ENCODE data around the gene PALLD.

DNA sequence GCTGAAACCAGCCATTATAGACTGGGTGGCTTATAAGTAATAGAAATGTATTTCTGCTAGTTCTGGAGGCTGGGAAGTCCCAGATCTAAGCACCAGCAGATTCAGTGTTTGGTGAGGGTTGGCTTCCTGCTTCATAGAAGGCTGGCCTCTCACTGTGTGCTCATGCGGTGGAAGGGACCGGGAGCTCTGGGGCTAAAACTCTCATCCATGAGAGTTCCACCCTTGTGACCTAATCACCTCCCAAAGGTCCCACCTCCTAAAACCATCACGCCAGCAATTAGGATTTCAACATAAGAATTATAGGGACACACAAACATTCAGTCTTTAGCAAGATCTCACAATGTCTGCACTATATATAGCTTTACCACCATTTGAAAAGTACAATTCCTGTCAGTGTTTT is 298.0 kb downstream of the PALLD start:
- no peak for TF ChIP-seq POLR2A (IDR thresholded peaks at IDR 0.05)
- TF ChIP-seq, protein P1, sequence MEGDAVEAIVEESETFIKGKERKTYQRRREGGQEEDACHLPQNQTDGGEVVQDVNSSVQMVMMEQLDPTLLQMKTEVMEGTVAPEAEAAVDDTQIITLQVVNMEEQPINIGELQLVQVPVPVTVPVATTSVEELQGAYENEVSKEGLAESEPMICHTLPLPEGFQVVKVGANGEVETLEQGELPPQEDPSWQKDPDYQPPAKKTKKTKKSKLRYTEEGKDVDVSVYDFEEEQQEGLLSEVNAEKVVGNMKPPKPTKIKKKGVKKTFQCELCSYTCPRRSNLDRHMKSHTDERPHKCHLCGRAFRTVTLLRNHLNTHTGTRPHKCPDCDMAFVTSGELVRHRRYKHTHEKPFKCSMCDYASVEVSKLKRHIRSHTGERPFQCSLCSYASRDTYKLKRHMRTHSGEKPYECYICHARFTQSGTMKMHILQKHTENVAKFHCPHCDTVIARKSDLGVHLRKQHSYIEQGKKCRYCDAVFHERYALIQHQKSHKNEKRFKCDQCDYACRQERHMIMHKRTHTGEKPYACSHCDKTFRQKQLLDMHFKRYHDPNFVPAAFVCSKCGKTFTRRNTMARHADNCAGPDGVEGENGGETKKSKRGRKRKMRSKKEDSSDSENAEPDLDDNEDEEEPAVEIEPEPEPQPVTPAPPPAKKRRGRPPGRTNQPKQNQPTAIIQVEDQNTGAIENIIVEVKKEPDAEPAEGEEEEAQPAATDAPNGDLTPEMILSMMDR (IDR thresholded peaks at IDR 0.05) = no peak

All from esophagus squamous epithelium (tissue), 4 donors.